22Rv1 (cell line): Measurements from ENCODE around the gene CWC22.

Experiments used
- ZFX ChIP-seq: fragments of 450-650 bp; IDR thresholded peaks from 2 replicates; pipeline ENCODE4 v1.6.1; 2017; ENCODE audit warnings: antibody characterized with exemption, borderline replicate concordance
- TF ChIP-seq, protein P1 (sequence below): fragments of 450-650 bp; IDR thresholded peaks from 2 replicates; pipeline ENCODE4 v1.5.1; 2017; ENCODE audit warnings: mild to moderate bottlenecking

GRCh38 chr2:180002198-180002770 lies 4.8 kb downstream of the CWC22 start:
- TF ChIP-seq, protein P1, sequence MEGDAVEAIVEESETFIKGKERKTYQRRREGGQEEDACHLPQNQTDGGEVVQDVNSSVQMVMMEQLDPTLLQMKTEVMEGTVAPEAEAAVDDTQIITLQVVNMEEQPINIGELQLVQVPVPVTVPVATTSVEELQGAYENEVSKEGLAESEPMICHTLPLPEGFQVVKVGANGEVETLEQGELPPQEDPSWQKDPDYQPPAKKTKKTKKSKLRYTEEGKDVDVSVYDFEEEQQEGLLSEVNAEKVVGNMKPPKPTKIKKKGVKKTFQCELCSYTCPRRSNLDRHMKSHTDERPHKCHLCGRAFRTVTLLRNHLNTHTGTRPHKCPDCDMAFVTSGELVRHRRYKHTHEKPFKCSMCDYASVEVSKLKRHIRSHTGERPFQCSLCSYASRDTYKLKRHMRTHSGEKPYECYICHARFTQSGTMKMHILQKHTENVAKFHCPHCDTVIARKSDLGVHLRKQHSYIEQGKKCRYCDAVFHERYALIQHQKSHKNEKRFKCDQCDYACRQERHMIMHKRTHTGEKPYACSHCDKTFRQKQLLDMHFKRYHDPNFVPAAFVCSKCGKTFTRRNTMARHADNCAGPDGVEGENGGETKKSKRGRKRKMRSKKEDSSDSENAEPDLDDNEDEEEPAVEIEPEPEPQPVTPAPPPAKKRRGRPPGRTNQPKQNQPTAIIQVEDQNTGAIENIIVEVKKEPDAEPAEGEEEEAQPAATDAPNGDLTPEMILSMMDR: no peak
- no peak for TF ChIP-seq ZFX
